ENCODE results near the gene GGA1.

The GGA1 gene

GRCh38 chr22:37632174-37633088 lies 23.8 kb downstream of the GGA1 start:
- peak overlapping the region in 1 of 2 experiments; percentile 49 for H3K4me3 ChIP-seq (ENCODE audit: low read depth in 1 of 2, low read length in 1 of 2)
- peaks cover 45 to 66% of the 10 kb centered on the region in 2 experiments for H3K4me1 ChIP-seq (ENCODE audit: control insufficient read depth in 1 of 2, insufficient read depth in 1 of 2, low read depth in 1 of 2, low read length in 1 of 2)
- peak overlapping the region; percentile 95 for H3K27ac ChIP-seq
- H3K9me3 ChIP-seq, result no peaks in the 10 kb centered on the region
- H3K36me3 ChIP-seq, result peaks cover 31% of the 10 kb centered on the region
- TF ChIP-seq, protein P1, sequence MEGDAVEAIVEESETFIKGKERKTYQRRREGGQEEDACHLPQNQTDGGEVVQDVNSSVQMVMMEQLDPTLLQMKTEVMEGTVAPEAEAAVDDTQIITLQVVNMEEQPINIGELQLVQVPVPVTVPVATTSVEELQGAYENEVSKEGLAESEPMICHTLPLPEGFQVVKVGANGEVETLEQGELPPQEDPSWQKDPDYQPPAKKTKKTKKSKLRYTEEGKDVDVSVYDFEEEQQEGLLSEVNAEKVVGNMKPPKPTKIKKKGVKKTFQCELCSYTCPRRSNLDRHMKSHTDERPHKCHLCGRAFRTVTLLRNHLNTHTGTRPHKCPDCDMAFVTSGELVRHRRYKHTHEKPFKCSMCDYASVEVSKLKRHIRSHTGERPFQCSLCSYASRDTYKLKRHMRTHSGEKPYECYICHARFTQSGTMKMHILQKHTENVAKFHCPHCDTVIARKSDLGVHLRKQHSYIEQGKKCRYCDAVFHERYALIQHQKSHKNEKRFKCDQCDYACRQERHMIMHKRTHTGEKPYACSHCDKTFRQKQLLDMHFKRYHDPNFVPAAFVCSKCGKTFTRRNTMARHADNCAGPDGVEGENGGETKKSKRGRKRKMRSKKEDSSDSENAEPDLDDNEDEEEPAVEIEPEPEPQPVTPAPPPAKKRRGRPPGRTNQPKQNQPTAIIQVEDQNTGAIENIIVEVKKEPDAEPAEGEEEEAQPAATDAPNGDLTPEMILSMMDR (IDR thresholded peaks at IDR 0.05), result no peak
- H3K27me3 ChIP-seq, result no peaks in the 10 kb centered on the region

GRCh38 chr22:37633089-37633624 lies 24.5 kb downstream of the GGA1 start:
- H3K9me3 ChIP-seq, result no peaks in the 10 kb centered on the region
- TF ChIP-seq, protein P1 (IDR thresholded peaks at IDR 0.05), result no peak
- no peaks in the 10 kb centered on the region for H3K27me3 ChIP-seq
- peak overlapping the region; percentile 95 for H3K27ac ChIP-seq
- H3K4me1 ChIP-seq (ENCODE audit: control insufficient read depth in 1 of 2, insufficient read depth in 1 of 2, low read depth in 1 of 2, low read length in 1 of 2), result peaks cover 38 to 65% of the 10 kb centered on the region in 2 experiments
- peak overlapping the region; percentile 43 to 49 for H3K4me3 ChIP-seq (ENCODE audit: low read depth in 1 of 2, low read length in 1 of 2)
- peaks cover 31% of the 10 kb centered on the region for H3K36me3 ChIP-seq

GRCh38 chr22:37633625-37634416 lies 25.2 kb downstream of the GGA1 start:
- peak overlapping the region; percentile 43 to 49 for H3K4me3 ChIP-seq (ENCODE audit: low read depth in 1 of 2, low read length in 1 of 2)
- H3K4me1 ChIP-seq (ENCODE audit: control insufficient read depth in 1 of 2, insufficient read depth in 1 of 2, low read depth in 1 of 2, low read length in 1 of 2), result peaks cover 44 to 65% of the 10 kb centered on the region in 2 experiments
- TF ChIP-seq, protein P1 (IDR thresholded peaks at IDR 0.05), result peak; percentile 43
- no peaks in the 10 kb centered on the region for H3K9me3 ChIP-seq
- peak overlapping the region; percentile 95 for H3K27ac ChIP-seq
- no peaks in the 10 kb centered on the region for H3K27me3 ChIP-seq
- H3K36me3 ChIP-seq, result peaks cover 31% of the 10 kb centered on the region

GRCh38 chr22:37634417-37634924 lies 25.8 kb downstream of the GGA1 start:
- peak overlapping the region; percentile 43 to 49 for H3K4me3 ChIP-seq (ENCODE audit: low read depth in 1 of 2, low read length in 1 of 2)
- H3K27ac ChIP-seq, result peak overlapping the region; percentile 95
- no peaks in the 10 kb centered on the region for H3K27me3 ChIP-seq
- H3K9me3 ChIP-seq, result no peaks in the 10 kb centered on the region
- TF ChIP-seq, protein P1 (IDR thresholded peaks at IDR 0.05), result peak; percentile 11
- peaks cover 24% of the 10 kb centered on the region for H3K36me3 ChIP-seq
- peaks cover 49 to 71% of the 10 kb centered on the region in 2 experiments for H3K4me1 ChIP-seq (ENCODE audit: control insufficient read depth in 1 of 2, insufficient read depth in 1 of 2, low read depth in 1 of 2, low read length in 1 of 2)

GRCh38 chr22:37635157-37635556 lies 26.5 kb downstream of the GGA1 start:
- TF ChIP-seq, protein P1 (IDR thresholded peaks at IDR 0.05), result no peak
- no peaks in the 10 kb centered on the region for H3K9me3 ChIP-seq
- H3K36me3 ChIP-seq, result peaks cover 17% of the 10 kb centered on the region
- H3K27ac ChIP-seq, result peak overlapping the region; percentile 95
- no peak overlapping the region for H3K4me3 ChIP-seq (ENCODE audit: low read depth in 1 of 2, low read length in 1 of 2)
- no peaks in the 10 kb centered on the region for H3K27me3 ChIP-seq
- H3K4me1 ChIP-seq (ENCODE audit: control insufficient read depth in 1 of 2, insufficient read depth in 1 of 2, low read depth in 1 of 2, low read length in 1 of 2), result peaks cover 51 to 76% of the 10 kb centered on the region in 2 experiments
